ENCODE data around the gene ANO6. TPM values are rescaled to one million over a fixed set of nuclear protein-coding genes. Genes with fewer than 3 reads are reported as not detected.

ANO6 gene
- total RNA-seq, 4 donors from 2014 or later = 139 to 167 (median 155) TPM

DNA sequence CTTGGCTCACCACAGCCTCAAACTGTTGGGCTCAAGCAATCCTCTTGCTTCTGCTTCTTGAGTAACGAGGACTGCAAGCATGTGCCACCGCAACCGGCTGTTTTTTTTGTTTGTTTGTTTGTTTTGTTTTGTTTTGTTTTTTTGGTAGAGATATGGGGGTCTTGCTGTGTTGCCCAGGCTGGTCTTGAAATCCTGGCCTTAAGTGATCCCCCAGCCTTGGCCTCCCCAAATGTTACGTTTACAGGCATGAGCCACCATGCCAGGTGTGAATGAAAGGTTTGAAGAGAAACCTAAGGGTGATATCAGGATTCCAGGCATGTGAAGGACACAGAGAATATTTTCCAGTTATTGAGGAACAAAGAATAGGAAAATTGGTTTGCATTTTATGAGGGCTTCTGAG is 45.0 kb downstream of the ANO6 start:
- TF ChIP-seq, protein P1, sequence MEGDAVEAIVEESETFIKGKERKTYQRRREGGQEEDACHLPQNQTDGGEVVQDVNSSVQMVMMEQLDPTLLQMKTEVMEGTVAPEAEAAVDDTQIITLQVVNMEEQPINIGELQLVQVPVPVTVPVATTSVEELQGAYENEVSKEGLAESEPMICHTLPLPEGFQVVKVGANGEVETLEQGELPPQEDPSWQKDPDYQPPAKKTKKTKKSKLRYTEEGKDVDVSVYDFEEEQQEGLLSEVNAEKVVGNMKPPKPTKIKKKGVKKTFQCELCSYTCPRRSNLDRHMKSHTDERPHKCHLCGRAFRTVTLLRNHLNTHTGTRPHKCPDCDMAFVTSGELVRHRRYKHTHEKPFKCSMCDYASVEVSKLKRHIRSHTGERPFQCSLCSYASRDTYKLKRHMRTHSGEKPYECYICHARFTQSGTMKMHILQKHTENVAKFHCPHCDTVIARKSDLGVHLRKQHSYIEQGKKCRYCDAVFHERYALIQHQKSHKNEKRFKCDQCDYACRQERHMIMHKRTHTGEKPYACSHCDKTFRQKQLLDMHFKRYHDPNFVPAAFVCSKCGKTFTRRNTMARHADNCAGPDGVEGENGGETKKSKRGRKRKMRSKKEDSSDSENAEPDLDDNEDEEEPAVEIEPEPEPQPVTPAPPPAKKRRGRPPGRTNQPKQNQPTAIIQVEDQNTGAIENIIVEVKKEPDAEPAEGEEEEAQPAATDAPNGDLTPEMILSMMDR (IDR thresholded peaks at IDR 0.05; ENCODE audit: low read depth) = no peak

DNA sequence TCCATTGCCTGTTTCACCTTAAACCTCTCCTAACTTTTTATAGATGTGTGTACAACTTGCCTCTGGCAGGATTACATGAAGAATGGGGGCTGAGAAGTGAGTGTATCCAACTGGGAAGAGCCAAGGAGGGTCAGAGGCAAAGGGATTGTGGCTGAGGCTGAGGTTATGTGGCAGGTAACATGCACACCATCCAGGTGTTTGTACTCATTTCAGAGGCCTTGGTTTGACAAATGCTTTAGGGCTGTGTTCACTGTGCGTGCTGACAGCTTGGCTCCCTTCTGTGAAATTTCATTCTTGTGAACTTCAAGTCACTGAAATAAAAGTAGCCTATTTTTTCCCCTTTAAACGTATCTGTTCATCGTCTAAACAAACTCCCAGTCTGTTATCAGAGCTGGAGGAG is 47.7 kb downstream of the ANO6 start:
- TF ChIP-seq, protein P1 (IDR thresholded peaks at IDR 0.05; ENCODE audit: low read depth) = no peak

DNA sequence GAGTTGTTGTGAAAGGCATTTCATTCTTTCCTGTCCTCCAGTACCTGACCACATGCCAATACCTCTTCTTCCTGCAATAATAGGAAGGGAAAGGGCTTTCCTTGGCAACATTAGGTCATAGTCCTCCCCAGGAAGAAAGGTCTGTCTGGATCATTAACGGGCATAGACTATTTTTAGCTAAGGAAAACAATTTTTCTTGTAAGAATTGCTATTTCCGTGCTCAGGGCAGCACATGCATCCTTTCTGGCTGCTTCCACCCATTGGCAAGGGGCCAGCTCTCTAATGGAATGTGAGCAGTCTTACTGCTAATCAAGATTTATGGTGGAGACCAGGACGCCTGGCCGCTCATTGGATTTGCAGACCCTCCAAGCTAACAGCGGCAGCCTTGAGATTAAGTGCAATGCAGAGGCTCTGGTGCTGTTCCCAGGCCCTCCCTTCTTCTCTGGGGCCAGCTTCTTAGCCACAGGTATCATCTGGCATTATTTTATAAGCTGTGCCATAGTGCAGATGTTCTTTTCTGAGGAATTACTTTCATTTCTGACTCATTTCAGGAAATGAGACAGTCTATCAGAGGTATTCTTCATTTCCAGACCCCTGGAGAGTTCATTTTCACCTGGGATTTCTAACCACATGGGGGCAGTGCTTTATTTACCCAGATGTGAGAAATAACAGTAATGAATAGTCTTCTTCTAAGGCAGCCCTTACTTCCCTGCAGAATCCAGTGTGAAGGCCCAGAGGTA is 52.9 kb downstream of the ANO6 start:
- TF ChIP-seq, protein P1 (IDR thresholded peaks at IDR 0.05; ENCODE audit: low read depth) = no peak

DNA sequence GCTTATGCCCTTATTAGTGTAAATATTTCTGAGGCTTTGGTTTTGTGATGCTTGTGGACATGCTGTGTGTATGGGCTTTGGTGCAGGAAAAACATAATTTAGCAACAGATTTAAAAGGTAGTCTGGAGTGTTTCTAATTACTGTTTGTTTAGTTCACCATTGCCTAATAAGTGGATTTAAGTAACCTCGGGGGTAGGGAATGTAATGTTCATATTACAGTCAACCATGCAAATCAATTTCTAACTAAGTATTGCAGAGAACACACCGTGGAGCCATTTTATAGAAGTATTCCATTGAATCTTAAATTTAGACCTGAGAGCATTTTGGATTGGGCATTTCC is 53.5 kb downstream of the ANO6 start:
- TF ChIP-seq, protein P1 (IDR thresholded peaks at IDR 0.05; ENCODE audit: low read depth) = no peak

DNA sequence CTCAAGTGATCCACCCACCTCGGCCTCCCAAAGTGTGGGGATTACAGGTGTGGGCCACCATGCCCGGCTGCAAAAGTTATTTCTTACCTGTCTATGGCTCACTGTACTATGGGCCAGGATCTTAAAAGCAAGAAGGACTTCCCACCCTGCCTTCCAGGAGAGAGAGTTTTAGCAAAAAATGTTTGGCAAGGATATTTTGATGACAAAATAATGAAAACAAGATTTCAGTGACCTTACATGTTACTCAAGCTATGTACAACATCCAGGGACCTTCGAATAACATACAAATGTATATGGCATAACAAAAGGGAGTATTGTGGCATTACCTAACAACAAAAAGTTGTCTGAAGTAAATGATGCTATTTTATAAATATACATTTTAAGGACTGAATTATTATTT is 55.1 kb downstream of the ANO6 start:
- TF ChIP-seq, protein P1 (IDR thresholded peaks at IDR 0.05; ENCODE audit: low read depth) = no peak

DNA sequence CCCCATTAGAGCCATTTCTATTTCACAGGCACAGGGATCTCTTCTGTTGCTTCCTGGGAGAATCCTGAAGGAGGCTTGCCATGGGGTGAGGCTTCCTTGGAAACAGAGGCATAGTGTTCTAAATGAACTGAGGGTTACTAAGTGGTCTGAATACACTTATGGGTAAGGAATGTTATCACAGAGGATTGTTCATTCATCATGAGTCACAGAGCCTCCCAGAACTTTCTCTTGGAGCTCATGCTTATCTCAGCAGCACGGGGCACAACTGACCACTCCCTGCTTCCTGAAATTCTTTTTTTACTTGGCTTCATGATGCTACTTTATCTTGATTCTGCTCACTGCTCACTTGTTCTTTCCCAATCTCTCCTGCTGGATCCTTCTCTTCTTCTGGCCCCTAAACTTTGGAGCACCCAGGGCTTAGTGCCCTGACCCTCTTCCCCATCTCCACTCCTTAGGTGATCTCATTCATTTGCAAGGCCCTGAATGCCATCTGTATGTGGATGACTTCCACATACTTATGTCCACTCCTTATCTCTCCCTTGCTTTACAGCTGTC is 57.9 kb downstream of the ANO6 start:
- TF ChIP-seq, protein P1 (IDR thresholded peaks at IDR 0.05; ENCODE audit: low read depth) = no peak

DNA sequence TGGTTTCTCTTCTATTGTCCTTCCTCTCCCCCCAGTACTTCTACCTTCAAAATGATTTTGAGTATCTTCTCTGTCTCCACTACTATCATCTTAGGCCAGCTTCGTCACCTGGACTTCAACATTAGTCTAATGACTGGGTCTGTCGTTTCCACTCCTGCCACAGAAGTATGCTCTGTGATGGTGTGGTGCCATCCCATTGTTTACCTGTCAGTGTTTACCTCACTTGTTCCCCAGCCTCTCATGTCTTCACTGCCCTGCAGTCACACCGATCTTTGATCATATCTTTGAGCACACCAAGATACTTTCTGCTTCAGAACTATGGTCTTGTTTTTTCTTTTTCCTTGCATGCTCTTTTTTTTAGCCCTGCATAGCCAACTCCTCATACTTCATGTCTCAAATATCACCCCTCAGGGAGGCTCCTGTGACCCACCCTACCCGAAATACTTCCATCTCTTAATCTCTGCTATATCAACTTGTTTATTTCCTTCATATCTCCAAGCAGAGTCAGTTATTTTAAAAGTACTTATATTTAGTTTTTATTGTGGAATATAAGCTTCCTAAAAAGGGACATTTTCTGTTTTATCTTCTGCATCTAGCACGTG is 60.4 kb downstream of the ANO6 start:
- TF ChIP-seq, protein P1 (IDR thresholded peaks at IDR 0.05; ENCODE audit: low read depth) = no peak

All from subcutaneous adipose tissue (tissue), 4 donors.